Esophagus (tissue), 2 donors: ENCODE measurements around the gene HM13. TPM values are rescaled to one million over a fixed set of nuclear protein-coding genes. Genes with fewer than 3 reads are reported as not detected.

Experiments
- H3K27ac ChIP-seq, 2 donors: one replicate each; pipeline ENCODE4 v1.5.1; 2013; ENCODE audit warnings: low read depth in 2 of 2, mild to moderate bottlenecking in 2 of 2, inconsistent platforms in 1 of 2, low read length in 1 of 2, moderate library complexity in 1 of 2
- H3K27me3 ChIP-seq, 2 donors: one replicate each; pipeline ENCODE4 v1.6.1; 2013; ENCODE audit warnings: low read length in 2 of 2, control low read depth in 1 of 2, mild to moderate bottlenecking in 1 of 2; ENCODE audit not compliant: insufficient read depth in 2 of 2, control insufficient read depth in 1 of 2
- H3K36me3 ChIP-seq, 2 donors: one replicate each; pipeline ENCODE4 v1.6.1; 2013; ENCODE audit warnings: low read length in 1 of 2; ENCODE audit not compliant: control insufficient read depth in 2 of 2, insufficient read depth in 2 of 2
- H3K4me1 ChIP-seq, 2 donors: one replicate each; pipeline ENCODE4 v1.6.1; 2013; ENCODE audit warnings: low read length in 1 of 2; ENCODE audit not compliant: control insufficient read depth in 2 of 2, insufficient read depth in 2 of 2
- H3K4me3 ChIP-seq, 2 donors: one replicate each; pipeline ENCODE4 v1.5.1; 2013; ENCODE audit warnings: low read length in 2 of 2, mild to moderate bottlenecking in 2 of 2, low read depth in 1 of 2, moderate library complexity in 1 of 2
- H3K9me3 ChIP-seq, 2 donors: one replicate each; pipeline ENCODE4 v1.6.1; 2013; ENCODE audit warnings: mild to moderate bottlenecking in 2 of 2, low read depth in 1 of 2, low read length in 1 of 2, moderate library complexity in 1 of 2; ENCODE audit not compliant: control insufficient read depth in 2 of 2, insufficient read depth in 1 of 2
- WGBS, 2 donors: extraction: QIAGEN DNeasy Blood & Tissue Kit; methylation state at CpG; one replicate each; pipeline ENCODE4 v1.1.7; 2013; 5-methylcytosine and 5-hydroxymethylcytosine counted together
- polyA plus RNA-seq, 2 donors: library from polyadenylated mRNA; stranded (reverse); fragments of 200-250 nt; gene quantifications; one replicate each; pipeline ENCODE4 v1.2.3, GENCODE V29; 2013
- donor health status: healthy with polysubstance abuse.
- donor health status: Bipolar disorder and iron deficiency.

HM13 gene
- polyA plus RNA-seq, 2 donors: 167 to 272 TPM

DNA sequence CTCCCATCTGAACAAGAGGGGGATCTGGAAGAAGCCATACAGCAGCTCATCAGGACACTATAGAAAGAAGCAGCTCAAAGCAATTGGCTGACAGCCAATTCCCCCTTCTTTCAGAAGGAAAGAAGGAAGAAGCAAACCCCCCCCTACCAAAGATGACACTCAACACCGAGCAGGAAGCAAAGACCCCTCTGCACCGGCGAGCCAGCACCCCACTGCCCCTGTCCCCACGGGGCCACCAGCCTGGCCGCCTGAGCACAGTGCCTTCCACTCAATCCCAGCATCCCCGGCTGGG, 38.0 kb upstream of the HM13 start:
- Histone ChIP-seq H3K36me3 (no peaks in the 10 kb centered on the region), H3K27me3 (peaks cover 0 to 8% of the 10 kb centered on the region in 2 donors), H3K4me3 (no peak overlapping the region), H3K27ac (no peak overlapping the region), H3K9me3 (no peaks in the 10 kb centered on the region), H3K4me1 (peaks cover 3 to 4% of the 10 kb centered on the region in 2 donors)
- 64 to 76% methylated on average over 6 of the region's 6 CpGs for WGBS, 2 donors

- no peak overlapping the region for H3K4me3 ChIP-seq
- H3K9me3 ChIP-seq: no peaks in the 10 kb centered on the region
- H3K4me1 ChIP-seq: peaks cover 3 to 4% of the 10 kb centered on the region in 2 donors
- H3K27me3 ChIP-seq: peaks cover 0 to 8% of the 10 kb centered on the region in 2 donors
- 71 to 78% methylated on average over 6 of the region's 6 CpGs for WGBS, 2 donors
- H3K36me3 ChIP-seq: no peaks in the 10 kb centered on the region
- no peak overlapping the region for H3K27ac ChIP-seq
Measured at GRCh38 chr20:31476643-31477215, 37.5 kb upstream of the HM13 start.

DNA sequence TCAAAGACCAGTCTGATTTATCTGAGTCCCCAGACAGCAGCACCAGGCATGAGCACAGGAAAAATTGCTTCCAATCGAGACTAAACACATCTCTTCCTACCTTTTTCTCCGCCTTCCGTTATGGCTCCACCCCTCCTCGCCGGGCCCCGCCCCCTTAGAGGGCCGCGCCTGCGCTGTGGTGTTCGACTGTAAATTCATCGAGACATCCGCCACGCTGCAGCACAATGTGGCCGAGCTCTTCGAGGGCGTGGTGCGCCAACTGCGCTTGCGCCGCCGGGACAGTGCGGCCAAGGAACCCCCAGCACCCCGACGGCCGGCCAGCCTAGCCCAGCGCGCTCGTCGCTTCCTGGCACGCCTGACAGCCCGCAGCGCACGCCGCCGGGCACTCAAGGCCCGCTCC, 30.2 kb upstream of the HM13 start:
- peaks cover 0 to 5% of the 10 kb centered on the region in 2 donors for H3K9me3 ChIP-seq
- no peaks in the 10 kb centered on the region for H3K27me3 ChIP-seq
- H3K36me3 ChIP-seq: no peaks in the 10 kb centered on the region
- H3K27ac ChIP-seq: no peak overlapping the region
- peaks cover 0 to 9% of the 10 kb centered on the region in 2 donors for H3K4me1 ChIP-seq
- 44% methylated on average over 36 of the region's 36 CpGs for WGBS, 2 donors
- H3K4me3 ChIP-seq: no peak overlapping the region

DNA sequence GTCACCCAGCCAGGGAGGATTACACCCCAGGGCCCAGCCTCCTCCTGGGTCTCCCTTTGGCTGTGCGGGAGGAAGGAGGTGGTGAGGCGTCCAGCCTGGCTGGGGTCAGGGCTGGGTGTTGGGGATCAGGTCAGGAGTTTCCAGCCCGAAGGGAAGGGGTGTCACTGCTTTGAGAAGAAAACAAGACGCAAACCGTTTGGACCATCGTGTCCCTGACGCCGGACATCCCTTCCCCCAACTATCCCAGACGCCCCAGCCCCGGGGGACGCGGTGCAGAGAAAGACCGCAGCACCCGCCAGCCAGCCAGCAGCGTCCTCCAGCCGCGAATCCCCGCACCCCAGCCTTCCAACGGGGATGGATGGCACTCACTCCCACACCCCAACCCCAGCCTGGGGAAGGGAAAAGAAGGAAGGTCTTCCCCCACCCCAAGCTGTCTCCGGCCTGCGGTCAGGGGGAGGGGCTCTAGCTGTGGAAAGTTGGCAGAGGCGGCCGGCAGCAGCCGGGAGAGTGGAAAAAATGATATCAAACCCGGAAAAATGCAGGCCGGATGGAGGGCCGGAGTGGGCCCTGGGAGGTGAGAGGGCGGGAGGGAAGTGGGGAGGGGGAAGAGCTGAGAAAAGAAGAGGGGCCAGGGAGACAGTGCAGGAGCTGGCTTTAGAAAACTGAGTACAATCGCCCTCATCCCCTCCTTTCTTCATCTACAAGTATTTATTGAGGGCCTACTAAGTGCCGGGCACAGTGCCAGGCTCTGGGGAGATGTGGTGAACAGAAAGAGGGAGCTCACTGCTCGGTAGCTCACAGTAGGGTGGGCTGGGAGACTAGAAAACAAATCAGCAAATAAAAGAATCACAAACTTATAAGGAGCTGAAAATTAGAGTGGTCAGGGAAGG, 28.5 kb upstream of the HM13 start:
- H3K27me3 ChIP-seq: no peaks in the 10 kb centered on the region
- no peak overlapping the region for H3K4me3 ChIP-seq
- 10 to 12% methylated on average over 31 of the region's 31 CpGs for WGBS, 2 donors
- peaks cover 0 to 5% of the 10 kb centered on the region in 2 donors for H3K9me3 ChIP-seq
- peak overlapping the region; percentile 6 to 69 for H3K27ac ChIP-seq
- H3K36me3 ChIP-seq: no peaks in the 10 kb centered on the region
- peaks cover 0 to 9% of the 10 kb centered on the region in 2 donors for H3K4me1 ChIP-seq

DNA sequence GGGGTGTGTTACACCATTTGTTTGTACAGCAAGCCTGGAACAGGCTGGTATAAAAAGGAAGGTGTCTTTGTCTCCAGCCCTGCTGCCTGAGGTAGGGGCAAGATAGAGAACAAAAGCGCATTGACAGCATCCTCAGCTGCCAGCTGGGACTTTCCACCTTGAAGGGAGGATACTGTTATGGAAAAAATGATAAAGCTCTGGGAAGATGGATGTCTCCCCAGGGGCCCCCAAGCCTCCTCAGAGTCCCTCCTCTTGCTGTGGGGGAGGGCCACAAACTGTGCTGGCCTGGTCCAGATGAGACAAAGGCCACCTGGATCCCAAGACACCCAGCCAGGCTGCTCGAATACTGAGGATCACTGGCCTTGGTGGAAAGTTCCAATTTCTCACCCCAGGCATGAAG, 26.1 kb upstream of the HM13 start:
- Histone ChIP-seq H3K9me3 (peaks cover 0 to 5% of the 10 kb centered on the region in 2 donors), H3K27ac (no peak overlapping the region), H3K27me3 (no peaks in the 10 kb centered on the region), H3K4me1 (peaks cover 0 to 9% of the 10 kb centered on the region in 2 donors), H3K4me3 (no peak overlapping the region), H3K36me3 (no peaks in the 10 kb centered on the region)
- 65 to 69% methylated on average over 2 of the region's 2 CpGs for WGBS, 2 donors

GRCh38 chr20:31489152-31489551, 25.1 kb upstream of the HM13 start:
- 69 to 73% methylated on average over 3 of the region's 3 CpGs for WGBS, 2 donors
- Histone ChIP-seq H3K4me3 (no peak overlapping the region), H3K9me3 (peaks cover 0 to 2% of the 10 kb centered on the region in 2 donors), H3K27ac (no peak overlapping the region), H3K27me3 (no peaks in the 10 kb centered on the region), H3K4me1 (peaks cover 0 to 6% of the 10 kb centered on the region in 2 donors), H3K36me3 (no peaks in the 10 kb centered on the region)

DNA sequence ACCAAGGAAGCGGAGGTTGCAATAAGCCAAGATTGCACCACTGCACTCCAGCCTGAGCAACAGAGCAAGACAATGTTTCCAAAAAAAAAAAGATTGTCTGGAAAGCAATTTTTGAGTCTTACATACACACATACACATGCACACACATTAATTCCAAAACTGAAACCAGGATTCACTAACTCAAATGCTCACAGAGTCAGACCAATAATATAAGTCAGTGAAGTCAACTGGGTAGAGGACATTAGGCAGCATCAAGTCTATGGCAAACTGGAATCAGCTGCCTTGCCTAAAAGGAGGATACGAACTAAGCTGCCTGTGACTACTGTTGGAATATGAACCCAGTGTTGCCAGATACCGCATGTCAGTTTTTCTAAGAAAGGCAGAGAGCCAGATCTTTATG, 23.5 kb upstream of the HM13 start:
- WGBS, 2 donors: 84 to 90% methylated on average over 3 of the region's 3 CpGs
- no peak overlapping the region for H3K27ac ChIP-seq
- H3K9me3 ChIP-seq: no peaks in the 10 kb centered on the region
- H3K27me3 ChIP-seq: no peaks in the 10 kb centered on the region
- H3K36me3 ChIP-seq: no peaks in the 10 kb centered on the region
- no peak overlapping the region for H3K4me3 ChIP-seq
- peaks cover 0 to 3% of the 10 kb centered on the region in 2 donors for H3K4me1 ChIP-seq

DNA sequence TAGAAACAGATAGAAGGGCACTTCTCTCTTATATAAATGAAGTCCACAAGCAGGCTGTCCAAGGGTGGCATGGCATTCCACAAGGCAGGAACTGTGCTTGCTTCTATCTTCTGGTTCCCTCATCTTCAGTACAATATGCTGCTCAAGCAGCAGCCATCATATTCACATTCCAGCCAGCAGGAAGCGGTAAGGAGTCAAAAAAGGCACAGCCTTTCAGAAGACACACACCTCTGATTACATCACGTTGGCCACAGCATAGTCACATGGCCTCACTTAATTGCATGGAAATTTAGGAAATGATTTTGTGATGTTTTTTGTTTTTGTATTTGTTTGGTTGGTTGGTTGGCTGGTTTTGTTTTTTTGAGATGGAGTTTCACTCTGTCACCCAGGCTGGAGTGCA, 20.1 kb upstream of the HM13 start:
- Histone ChIP-seq H3K4me3 (no peak overlapping the region), H3K27me3 (no peaks in the 10 kb centered on the region), H3K27ac (no peak overlapping the region), H3K36me3 (no peaks in the 10 kb centered on the region), H3K9me3 (no peaks in the 10 kb centered on the region), H3K4me1 (peaks cover 0 to 2% of the 10 kb centered on the region in 2 donors)
- WGBS, 2 donors: 58 to 64% methylated on average over 2 of the region's 2 CpGs

GRCh38 chr20:31496761-31497295, 17.4 kb upstream of the HM13 start:
- peaks cover 0 to 2% of the 10 kb centered on the region in 2 donors for H3K4me1 ChIP-seq
- WGBS, 2 donors: 19 to 32% methylated on average over 12 to 15 of the region's 15 CpGs
- no peak overlapping the region for H3K4me3 ChIP-seq
- no peaks in the 10 kb centered on the region for H3K27me3 ChIP-seq
- H3K27ac ChIP-seq: peak overlapping the region; percentile 28 to 36
- H3K9me3 ChIP-seq: no peaks in the 10 kb centered on the region
- H3K36me3 ChIP-seq: no peaks in the 10 kb centered on the region
